Measurements from ENCODE around the gene THOC7. TPM values are rescaled to one million over a fixed set of nuclear protein-coding genes. Genes with fewer than 3 reads are reported as not detected.

Gene THOC7
- total RNA-seq, 1 experiment from 2014 or later = 67.3 TPM

DNA sequence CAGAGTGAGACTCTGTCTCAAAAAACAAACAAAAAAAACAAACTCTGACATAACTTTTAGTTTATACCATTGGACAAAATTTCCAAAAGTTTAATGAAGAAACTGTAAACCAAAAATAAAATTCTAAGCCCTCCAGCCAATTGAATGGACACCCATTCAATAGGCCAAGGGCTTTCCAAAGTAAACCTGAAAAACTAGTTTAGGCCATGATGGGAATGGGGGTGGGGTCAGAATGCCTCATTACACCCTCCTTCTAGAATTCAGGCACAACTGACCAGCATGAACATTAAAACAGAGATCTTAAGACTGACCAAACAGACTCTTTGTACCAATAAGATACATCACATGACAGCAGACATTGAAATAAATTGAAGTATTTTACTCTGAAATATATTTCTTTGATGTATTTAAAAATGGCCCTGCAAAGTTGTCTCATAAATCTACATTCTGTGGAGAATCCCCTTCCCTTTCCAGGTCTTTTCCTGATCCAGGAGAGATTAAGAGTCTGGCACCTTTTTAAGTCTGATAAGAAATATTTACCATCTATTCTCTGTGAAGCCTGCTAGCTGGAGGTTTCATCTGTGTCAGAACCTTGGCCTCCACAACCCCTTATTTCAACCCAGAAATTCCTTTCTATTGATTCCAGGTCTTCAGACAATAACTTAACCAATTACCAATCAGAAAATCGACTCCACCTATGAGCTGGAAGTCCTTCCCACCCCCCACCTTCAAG lies 15.7 kb downstream of the THOC7 start:
- TF ChIP-seq, protein P1, sequence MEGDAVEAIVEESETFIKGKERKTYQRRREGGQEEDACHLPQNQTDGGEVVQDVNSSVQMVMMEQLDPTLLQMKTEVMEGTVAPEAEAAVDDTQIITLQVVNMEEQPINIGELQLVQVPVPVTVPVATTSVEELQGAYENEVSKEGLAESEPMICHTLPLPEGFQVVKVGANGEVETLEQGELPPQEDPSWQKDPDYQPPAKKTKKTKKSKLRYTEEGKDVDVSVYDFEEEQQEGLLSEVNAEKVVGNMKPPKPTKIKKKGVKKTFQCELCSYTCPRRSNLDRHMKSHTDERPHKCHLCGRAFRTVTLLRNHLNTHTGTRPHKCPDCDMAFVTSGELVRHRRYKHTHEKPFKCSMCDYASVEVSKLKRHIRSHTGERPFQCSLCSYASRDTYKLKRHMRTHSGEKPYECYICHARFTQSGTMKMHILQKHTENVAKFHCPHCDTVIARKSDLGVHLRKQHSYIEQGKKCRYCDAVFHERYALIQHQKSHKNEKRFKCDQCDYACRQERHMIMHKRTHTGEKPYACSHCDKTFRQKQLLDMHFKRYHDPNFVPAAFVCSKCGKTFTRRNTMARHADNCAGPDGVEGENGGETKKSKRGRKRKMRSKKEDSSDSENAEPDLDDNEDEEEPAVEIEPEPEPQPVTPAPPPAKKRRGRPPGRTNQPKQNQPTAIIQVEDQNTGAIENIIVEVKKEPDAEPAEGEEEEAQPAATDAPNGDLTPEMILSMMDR (IDR thresholded peaks at IDR 0.05 in 2 of 3, conservative IDR thresholded peaks at IDR 0.05 in 1 of 3; ENCODE audit: borderline replicate concordance in 1 of 3, insufficient read depth in 1 of 3, low read depth in 2 of 3, low read length in 2 of 3) = no peak
- TF ChIP-seq SP1 (IDR thresholded peaks at IDR 0.05; ENCODE audit: low read depth) = peak; percentile 23; the same call in 1 of the 2 replicates
- no peak overlapping the region for H3K4me3 ChIP-seq (replicated peaks in 1 of 2; ENCODE audit: low read depth in 1 of 2, low read length in 2 of 2)
- DNase-seq (ENCODE audit: low read depth, low spot score) (no peak), ATAC-seq (no peak)
- ChIA-PET POLR2A (no interaction called here), RAD21 (ENCODE audit: low non-redundant PET in 1 of 2, low total read pairs in 2 of 2, uncharacterized antibody in 2 of 2, unreplicated experiment in 2 of 2) (no interaction called here), CTCF (no interaction called here)
- peaks cover 76% of the 10 kb centered on the region for H3K79me2 ChIP-seq (ENCODE audit: insufficient read depth, low read length)
- intact Hi-C loops (cut with micrococcal nuclease) = no loop called here
- peak overlapping the region; percentile 42; the same call in 1 of the 2 replicates for H3K4me2 ChIP-seq (ENCODE audit: low read length)
- H3K9ac ChIP-seq (ENCODE audit: low read length) = no peak overlapping the region
- no peak overlapping the region for H2AFZ ChIP-seq (ENCODE audit: low read depth, low read length, poor library complexity, severe bottlenecking)
- H3K27ac ChIP-seq (ENCODE audit: low read depth, low read length) = no peak overlapping the region
- H4K20me1 ChIP-seq (ENCODE audit: insufficient read depth) = no peaks in the 10 kb centered on the region
- no peaks in the 10 kb centered on the region for H3K36me3 ChIP-seq (ENCODE audit: control insufficient read depth in 1 of 2, insufficient read depth in 2 of 2, low read length in 2 of 2)
- no peaks in the 10 kb centered on the region for H3K9me2 ChIP-seq (ENCODE audit: insufficient read depth)
- H3K9me3 ChIP-seq (ENCODE audit: control insufficient read depth in 1 of 2, insufficient read depth in 1 of 2, low read depth in 1 of 2, low read length in 2 of 2) = no peaks in the 10 kb centered on the region
- BruUV-seq (replicated peaks) = no TSS peak
- H3K4me1 ChIP-seq (ENCODE audit: control insufficient read depth in 1 of 2, insufficient read depth in 2 of 2, low read length in 2 of 2) = peaks cover 7 to 36% of the 10 kb centered on the region in 2 experiments
- no peaks in the 10 kb centered on the region for H3K27me3 ChIP-seq (ENCODE audit: insufficient read depth, low read length)

DNA sequence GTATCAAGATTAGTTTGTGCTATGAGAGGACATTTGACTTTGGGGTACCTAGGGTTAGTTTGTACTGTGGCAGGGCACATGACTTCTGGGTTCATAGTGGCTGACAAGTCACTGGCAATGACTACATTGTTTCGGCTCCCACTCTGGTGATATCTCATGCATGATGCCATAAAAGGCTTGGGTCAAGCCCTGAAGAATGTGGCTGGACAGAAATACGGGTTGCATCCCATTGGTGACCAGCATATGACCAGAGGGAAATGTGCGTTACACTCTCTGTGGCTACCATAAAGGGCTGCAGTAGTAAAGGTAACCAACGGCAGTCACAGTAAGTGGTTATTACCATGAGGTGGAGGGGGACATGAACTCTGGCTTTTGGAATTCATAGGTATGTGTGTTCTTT lies 18.4 kb downstream of the THOC7 start:
- Histone ChIP-seq H3K79me2 (ENCODE audit: insufficient read depth, low read length) (peaks cover 65% of the 10 kb centered on the region), H3K9me3 (ENCODE audit: control insufficient read depth in 1 of 2, insufficient read depth in 1 of 2, low read depth in 1 of 2, low read length in 2 of 2) (no peaks in the 10 kb centered on the region), H3K9me2 (ENCODE audit: insufficient read depth) (no peaks in the 10 kb centered on the region), H3K27ac (ENCODE audit: low read depth, low read length) (no peak overlapping the region), H2AFZ (ENCODE audit: low read depth, low read length, poor library complexity, severe bottlenecking) (no peak overlapping the region), H3K36me3 (ENCODE audit: control insufficient read depth in 1 of 2, insufficient read depth in 2 of 2, low read length in 2 of 2) (no peaks in the 10 kb centered on the region), H3K9ac (ENCODE audit: low read length) (no peak overlapping the region), H4K20me1 (ENCODE audit: insufficient read depth) (no peaks in the 10 kb centered on the region), H3K4me2 (ENCODE audit: low read length) (no peak overlapping the region), H3K27me3 (ENCODE audit: insufficient read depth, low read length) (no peaks in the 10 kb centered on the region), H3K4me1 (ENCODE audit: control insufficient read depth in 1 of 2, insufficient read depth in 2 of 2, low read length in 2 of 2) (peaks cover 7 to 28% of the 10 kb centered on the region in 2 experiments), H3K4me3 (replicated peaks in 1 of 2; ENCODE audit: low read depth in 1 of 2, low read length in 2 of 2) (no peak overlapping the region)
- ChIA-PET RAD21 (ENCODE audit: low non-redundant PET in 1 of 2, low total read pairs in 2 of 2, uncharacterized antibody in 2 of 2, unreplicated experiment in 2 of 2) (no interaction called here), POLR2A (no interaction called here), CTCF (no interaction called here)
- no TSS peak for BruUV-seq (replicated peaks)
- intact Hi-C loops (cut with micrococcal nuclease) = no loop called here
- DNase-seq (ENCODE audit: low read depth, low spot score) (no peak), ATAC-seq (no peak)
- TF ChIP-seq EZH2phosphoT487 (IDR thresholded peaks at IDR 0.05; ENCODE audit: borderline replicate concordance) (no peak), EZH2 (IDR thresholded peaks at IDR 0.05) (no peak)
- TF ChIP-seq, protein P2, sequence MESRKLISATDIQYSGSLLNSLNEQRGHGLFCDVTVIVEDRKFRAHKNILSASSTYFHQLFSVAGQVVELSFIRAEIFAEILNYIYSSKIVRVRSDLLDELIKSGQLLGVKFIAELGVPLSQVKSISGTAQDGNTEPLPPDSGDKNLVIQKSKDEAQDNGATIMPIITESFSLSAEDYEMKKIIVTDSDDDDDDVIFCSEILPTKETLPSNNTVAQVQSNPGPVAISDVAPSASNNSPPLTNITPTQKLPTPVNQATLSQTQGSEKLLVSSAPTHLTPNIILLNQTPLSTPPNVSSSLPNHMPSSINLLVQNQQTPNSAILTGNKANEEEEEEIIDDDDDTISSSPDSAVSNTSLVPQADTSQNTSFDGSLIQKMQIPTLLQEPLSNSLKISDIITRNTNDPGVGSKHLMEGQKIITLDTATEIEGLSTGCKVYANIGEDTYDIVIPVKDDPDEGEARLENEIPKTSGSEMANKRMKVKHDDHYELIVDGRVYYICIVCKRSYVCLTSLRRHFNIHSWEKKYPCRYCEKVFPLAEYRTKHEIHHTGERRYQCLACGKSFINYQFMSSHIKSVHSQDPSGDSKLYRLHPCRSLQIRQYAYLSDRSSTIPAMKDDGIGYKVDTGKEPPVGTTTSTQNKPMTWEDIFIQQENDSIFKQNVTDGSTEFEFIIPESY (IDR thresholded peaks at IDR 0.05; ENCODE audit: extremely low read depth, insufficient replicate concordance, low read length) = no peak

Measured in HCT116 (cell line).